ENCODE results near the gene ZNF699. TPM values are rescaled to one million over a fixed set of nuclear protein-coding genes. Genes with fewer than 3 reads are reported as not detected.

Gene ZNF699
- total and polyA plus RNA-seq, 10 of the 15 experiments (the other 5 are each of a cell fraction or from before 2014, with no cell fraction given), result 0.04 to 2.9 (median 1.7) TPM

DNA sequence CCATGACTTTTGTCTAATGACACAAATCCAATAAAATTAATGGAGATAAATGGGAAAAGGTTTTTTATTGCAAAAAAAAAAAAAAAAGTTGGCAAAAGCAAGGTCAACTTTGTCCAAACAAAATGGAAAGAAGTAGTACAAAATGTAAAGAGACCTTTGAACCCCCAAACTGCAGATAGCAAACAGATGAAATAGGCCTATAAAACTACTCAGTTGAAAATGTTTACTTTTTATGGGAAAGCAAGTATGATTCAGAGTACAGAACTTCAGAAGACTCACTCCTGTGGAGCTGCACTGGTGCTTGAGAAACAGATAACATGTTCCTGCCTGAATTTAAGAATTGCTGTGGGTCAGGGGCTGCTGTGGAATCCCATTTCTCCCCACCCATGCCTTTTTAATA, 43.4 kb upstream of the ZNF699 start:
- DNase-seq (ENCODE audit: low read depth, low spot score) (no peak), FAIRE-seq (no peak), ATAC-seq (no peak)
- Histone ChIP-seq H3K27ac (ENCODE audit: control insufficient read depth, insufficient read depth) (no peak overlapping the region), H3K4me1 (ENCODE audit: control insufficient read depth, insufficient read depth, low read length) (no peaks in the 10 kb centered on the region), H3K9me3 (replicated peaks; ENCODE audit: control insufficient read depth, insufficient read depth, low read length) (no peaks in the 10 kb centered on the region; the same call in 2 of the 3 replicates), H2AFZ (ENCODE audit: control insufficient read depth, low read depth, low read length) (no peak overlapping the region), H3K79me2 (ENCODE audit: control insufficient read depth, insufficient read depth, low read length) (no peaks in the 10 kb centered on the region), H3K4me2 (ENCODE audit: control insufficient read depth, insufficient read depth) (no peak overlapping the region), H3K4me3 (no peak overlapping the region), H4K20me1 (ENCODE audit: control insufficient read depth, insufficient read depth) (no peaks in the 10 kb centered on the region), H3K27me3 (replicated peaks in 1 of 2; ENCODE audit: control insufficient read depth in 2 of 2, insufficient read depth in 2 of 2, low read length in 1 of 2) (no peaks in the 10 kb centered on the region), H3K36me3 (ENCODE audit: control insufficient read depth in 2 of 2, insufficient read depth in 2 of 2, low read length in 1 of 2) (no peaks in the 10 kb centered on the region), H3K9ac (ENCODE audit: control insufficient read depth, insufficient read depth, low read length) (no peak overlapping the region)
- ChIA-PET RAD21 (ENCODE audit: unreplicated experiment) (no interaction called here), CTCF (no interaction called here), POLR2A (no interaction called here), SMC1A (ENCODE audit: uncharacterized antibody, unreplicated experiment) (no interaction called here)
- intact Hi-C loops (cut with micrococcal nuclease; ENCODE audit: unreplicated experiment) (no loop called here), in situ Hi-C loops (cut with MboI) (no loop called here)
- TF ChIP-seq, protein P1, sequence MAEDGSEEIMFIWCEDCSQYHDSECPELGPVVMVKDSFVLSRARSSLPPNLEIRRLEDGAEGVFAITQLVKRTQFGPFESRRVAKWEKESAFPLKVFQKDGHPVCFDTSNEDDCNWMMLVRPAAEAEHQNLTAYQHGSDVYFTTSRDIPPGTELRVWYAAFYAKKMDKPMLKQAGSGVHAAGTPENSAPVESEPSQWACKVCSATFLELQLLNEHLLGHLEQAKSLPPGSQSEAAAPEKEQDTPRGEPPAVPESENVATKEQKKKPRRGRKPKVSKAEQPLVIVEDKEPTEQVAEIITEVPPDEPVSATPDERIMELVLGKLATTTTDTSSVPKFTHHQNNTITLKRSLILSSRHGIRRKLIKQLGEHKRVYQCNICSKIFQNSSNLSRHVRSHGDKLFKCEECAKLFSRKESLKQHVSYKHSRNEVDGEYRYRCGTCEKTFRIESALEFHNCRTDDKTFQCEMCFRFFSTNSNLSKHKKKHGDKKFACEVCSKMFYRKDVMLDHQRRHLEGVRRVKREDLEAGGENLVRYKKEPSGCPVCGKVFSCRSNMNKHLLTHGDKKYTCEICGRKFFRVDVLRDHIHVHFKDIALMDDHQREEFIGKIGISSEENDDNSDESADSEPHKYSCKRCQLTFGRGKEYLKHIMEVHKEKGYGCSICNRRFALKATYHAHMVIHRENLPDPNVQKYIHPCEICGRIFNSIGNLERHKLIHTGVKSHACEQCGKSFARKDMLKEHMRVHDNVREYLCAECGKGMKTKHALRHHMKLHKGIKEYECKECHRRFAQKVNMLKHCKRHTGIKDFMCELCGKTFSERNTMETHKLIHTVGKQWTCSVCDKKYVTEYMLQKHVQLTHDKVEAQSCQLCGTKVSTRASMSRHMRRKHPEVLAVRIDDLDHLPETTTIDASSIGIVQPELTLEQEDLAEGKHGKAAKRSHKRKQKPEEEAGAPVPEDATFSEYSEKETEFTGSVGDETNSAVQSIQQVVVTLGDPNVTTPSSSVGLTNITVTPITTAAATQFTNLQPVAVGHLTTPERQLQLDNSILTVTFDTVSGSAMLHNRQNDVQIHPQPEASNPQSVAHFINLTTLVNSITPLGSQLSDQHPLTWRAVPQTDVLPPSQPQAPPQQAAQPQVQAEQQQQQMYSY (CRISPR knock-in tag; IDR thresholded peaks at IDR 0.05), result no peak
- TF ChIP-seq BRCA1 (IDR thresholded peaks at IDR 0.05; ENCODE audit: low read depth, low read length), result no peak
- TF ChIP-seq, protein P2, sequence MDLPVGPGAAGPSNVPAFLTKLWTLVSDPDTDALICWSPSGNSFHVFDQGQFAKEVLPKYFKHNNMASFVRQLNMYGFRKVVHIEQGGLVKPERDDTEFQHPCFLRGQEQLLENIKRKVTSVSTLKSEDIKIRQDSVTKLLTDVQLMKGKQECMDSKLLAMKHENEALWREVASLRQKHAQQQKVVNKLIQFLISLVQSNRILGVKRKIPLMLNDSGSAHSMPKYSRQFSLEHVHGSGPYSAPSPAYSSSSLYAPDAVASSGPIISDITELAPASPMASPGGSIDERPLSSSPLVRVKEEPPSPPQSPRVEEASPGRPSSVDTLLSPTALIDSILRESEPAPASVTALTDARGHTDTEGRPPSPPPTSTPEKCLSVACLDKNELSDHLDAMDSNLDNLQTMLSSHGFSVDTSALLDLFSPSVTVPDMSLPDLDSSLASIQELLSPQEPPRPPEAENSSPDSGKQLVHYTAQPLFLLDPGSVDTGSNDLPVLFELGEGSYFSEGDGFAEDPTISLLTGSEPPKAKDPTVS (IDR thresholded peaks at IDR 0.05; ENCODE audit: low read depth, low read length), result no peak
- TF ChIP-seq POLR2AphosphoS2 (IDR thresholded peaks at IDR 0.05; ENCODE audit: low read depth, low read length), result no peak
- TF ChIP-seq, protein P3, sequence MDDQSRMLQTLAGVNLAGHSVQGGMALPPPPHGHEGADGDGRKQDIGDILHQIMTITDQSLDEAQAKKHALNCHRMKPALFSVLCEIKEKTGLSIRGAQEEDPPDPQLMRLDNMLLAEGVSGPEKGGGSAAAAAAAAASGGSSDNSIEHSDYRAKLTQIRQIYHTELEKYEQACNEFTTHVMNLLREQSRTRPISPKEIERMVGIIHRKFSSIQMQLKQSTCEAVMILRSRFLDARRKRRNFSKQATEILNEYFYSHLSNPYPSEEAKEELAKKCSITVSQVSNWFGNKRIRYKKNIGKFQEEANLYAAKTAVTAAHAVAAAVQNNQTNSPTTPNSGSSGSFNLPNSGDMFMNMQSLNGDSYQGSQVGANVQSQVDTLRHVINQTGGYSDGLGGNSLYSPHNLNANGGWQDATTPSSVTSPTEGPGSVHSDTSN (IDR thresholded peaks at IDR 0.05; ENCODE audit: insufficient replicate concordance, low read depth, low read length), result no peak
- no peak for TF ChIP-seq HDAC6 (IDR thresholded peaks at IDR 0.05; ENCODE audit: unreplicated experiment)
- no peak for TF ChIP-seq STAT1 (conservative IDR thresholded peaks at IDR 0.05)
- TF ChIP-seq TCF3 (IDR thresholded peaks at IDR 0.05; ENCODE audit: borderline replicate concordance, insufficient read depth, low read depth, low read length), result no peak
- no peak for TF ChIP-seq TAF1 (IDR thresholded peaks at IDR 0.05; ENCODE audit: borderline replicate concordance, low read depth, low read length)
- TF ChIP-seq CBFB (IDR thresholded peaks at IDR 0.05; ENCODE audit: low read depth), result no peak
- TF ChIP-seq SMAD5 (IDR thresholded peaks at IDR 0.05; ENCODE audit: low read depth), result no peak
- no peak for TF ChIP-seq RBBP5 (conservative IDR thresholded peaks at IDR 0.05)
- BruUV-seq (replicated peaks), result no TSS peak
